Measurements from ENCODE around the gene SEZ6L2. TPM values are rescaled to one million over a fixed set of nuclear protein-coding genes. Genes with fewer than 3 reads are reported as not detected.

SEZ6L2 gene
- total RNA-seq, 1 donor from 2014 or later: 0.21 TPM

GRCh38 chr16:29898135-29898803, 1.1 kb downstream of the SEZ6L2 start:
- H3K4me1 ChIP-seq: peaks cover 4 to 7% of the 10 kb centered on the region in 2 donors
- TF ChIP-seq CTCF (IDR thresholded peaks at IDR 0.05): no peak
- H3K27ac ChIP-seq: no peak overlapping the region
- intact Hi-C loops (cut with DNase I): no loop called here
- H3K4me3 ChIP-seq: no peak overlapping the region
- no peaks in the 10 kb centered on the region for H3K36me3 ChIP-seq
- DNase-seq (ENCODE audit: low spot score in 2 of 2): no peak
- H3K27me3 ChIP-seq: peaks cover 4% of the 10 kb centered on the region
- H3K9me3 ChIP-seq: no peaks in the 10 kb centered on the region

DNA sequence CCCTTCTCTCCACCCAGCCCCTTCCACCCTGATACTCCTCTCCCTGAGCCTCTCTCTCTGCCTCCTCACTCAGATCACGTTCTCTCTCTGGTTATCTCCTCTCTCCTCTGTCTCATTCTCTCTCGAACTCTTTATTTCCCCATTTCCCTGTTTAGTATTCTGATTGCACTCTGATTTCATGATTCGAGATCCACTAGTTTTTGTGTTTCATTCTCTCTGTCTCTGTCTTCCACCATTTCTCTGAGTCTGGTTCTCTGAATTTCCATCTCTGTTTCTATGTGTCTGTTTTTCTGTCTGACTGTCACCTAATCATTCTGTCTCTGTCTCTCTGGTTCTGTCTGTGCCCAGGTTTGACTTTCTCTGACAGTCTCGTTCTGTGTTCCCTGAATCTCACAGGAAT, 2.0 kb downstream of the SEZ6L2 start:
- TF ChIP-seq CTCF (IDR thresholded peaks at IDR 0.05): no peak
- no peak overlapping the region for H3K4me3 ChIP-seq
- no peaks in the 10 kb centered on the region for H3K36me3 ChIP-seq
- DNase-seq (ENCODE audit: low spot score in 2 of 2): no peak
- H3K9me3 ChIP-seq: no peaks in the 10 kb centered on the region
- peaks cover 4% of the 10 kb centered on the region for H3K27me3 ChIP-seq
- peaks cover 4 to 7% of the 10 kb centered on the region in 2 donors for H3K4me1 ChIP-seq
- no peak overlapping the region for H3K27ac ChIP-seq
- intact Hi-C loops (cut with DNase I): no loop called here

- no peak overlapping the region for H3K4me3 ChIP-seq
- no peaks in the 10 kb centered on the region for H3K9me3 ChIP-seq
- TF ChIP-seq CTCF (IDR thresholded peaks at IDR 0.05): no peak
- peaks cover 4 to 7% of the 10 kb centered on the region in 2 donors for H3K4me1 ChIP-seq
- H3K27ac ChIP-seq: no peak overlapping the region
- no peak for DNase-seq (ENCODE audit: low spot score in 2 of 2)
- intact Hi-C loops (cut with DNase I): no loop called here
- peaks cover 4% of the 10 kb centered on the region for H3K27me3 ChIP-seq
- H3K36me3 ChIP-seq: no peaks in the 10 kb centered on the region
Measured at GRCh38 chr16:29896841-29897240, 2.5 kb downstream of the SEZ6L2 start.

DNA sequence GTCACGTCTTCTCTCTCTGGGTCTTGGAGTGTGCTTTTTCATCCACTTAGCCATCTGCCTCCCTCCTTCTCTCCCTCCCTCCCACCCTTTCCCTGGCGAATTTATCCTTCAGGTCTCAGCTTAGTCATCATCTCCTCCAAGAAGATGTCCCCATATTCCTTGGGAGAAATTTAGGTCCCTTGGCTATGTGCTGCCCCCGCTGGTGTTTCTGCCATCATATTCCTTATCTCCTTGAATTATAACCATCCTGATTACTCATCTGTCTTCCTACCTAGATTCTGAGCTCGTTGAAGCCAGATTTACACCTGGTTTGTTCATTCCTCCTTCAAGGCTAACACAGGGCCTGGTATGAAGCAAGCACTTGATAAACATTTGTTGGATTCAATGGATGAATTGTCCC, 5.0 kb downstream of the SEZ6L2 start:
- no peaks in the 10 kb centered on the region for H3K9me3 ChIP-seq
- H3K4me1 ChIP-seq: no peaks in the 10 kb centered on the region

GRCh38 chr16:29893553-29893952, 5.8 kb downstream of the SEZ6L2 start:
- intact Hi-C loops (cut with DNase I): no loop called here
- H3K4me3 ChIP-seq: no peak overlapping the region
- no peak for DNase-seq (ENCODE audit: low spot score in 2 of 2)

More for the DNA sequence above, 5.0 kb downstream of the SEZ6L2 start:
- Histone ChIP-seq H3K36me3 (no peaks in the 10 kb centered on the region), H3K27me3 (peaks cover 4% of the 10 kb centered on the region), H3K4me3 (no peak overlapping the region), H3K27ac (no peak overlapping the region)
- DNase-seq (ENCODE audit: low spot score in 2 of 2): no peak
- intact Hi-C loops (cut with DNase I): no loop called here
- no peak for TF ChIP-seq CTCF (IDR thresholded peaks at IDR 0.05)

More at GRCh38 chr16:29893553-29893952, 5.8 kb downstream of the SEZ6L2 start:
- H3K4me1 ChIP-seq: no peaks in the 10 kb centered on the region
- H3K27ac ChIP-seq: no peak overlapping the region
- H3K27me3 ChIP-seq: peaks cover 4% of the 10 kb centered on the region
- TF ChIP-seq CTCF (IDR thresholded peaks at IDR 0.05): no peak
- no peaks in the 10 kb centered on the region for H3K36me3 ChIP-seq
- no peaks in the 10 kb centered on the region for H3K9me3 ChIP-seq
